Activated CD8-positive, alpha-beta memory T cell treated with anti-CD3 and anti-CD28 coated beads, Interleukin-2, amount 50 U/mL, for 4 hours (primary cell): Measurements from ENCODE around the gene PALD1.

Experiments
- DNase-seq: peaks from one replicate; pipeline ENCODE4 v3.0.0-alpha.2; 2020

PALD1 gene

GRCh38 chr10:70538195-70538520 lies 59.6 kb downstream of the PALD1 start:
- DNase-seq: no peak

GRCh38 chr10:70538731-70539338 lies 60.3 kb downstream of the PALD1 start:
- no peak for DNase-seq

- no peak for DNase-seq
Measured at GRCh38 chr10:70539471-70539870, 60.9 kb downstream of the PALD1 start.

GRCh38 chr10:70540089-70540788 lies 61.7 kb downstream of the PALD1 start:
- peak; percentile 32 for DNase-seq

- no peak for DNase-seq
Measured at GRCh38 chr10:70540789-70541360, 62.3 kb downstream of the PALD1 start.

GRCh38 chr10:70541736-70542564 lies 63.4 kb downstream of the PALD1 start:
- DNase-seq: no peak

- DNase-seq: no peak
Measured at GRCh38 chr10:70542565-70542938, 64.0 kb downstream of the PALD1 start.

- DNase-seq: no peak
Measured at GRCh38 chr10:70543911-70544310, 65.3 kb downstream of the PALD1 start.

- no peak for DNase-seq
Measured at GRCh38 chr10:70544431-70545340, 66.1 kb downstream of the PALD1 start.

- no peak for DNase-seq
Measured at GRCh38 chr10:70546584-70546983, 68.0 kb downstream of the PALD1 start.

GRCh38 chr10:70549351-70549961 lies 70.9 kb downstream of the PALD1 start:
- no peak for DNase-seq

GRCh38 chr10:70549962-70550458 lies 71.4 kb downstream of the PALD1 start:
- DNase-seq: peak; percentile 80

GRCh38 chr10:70550459-70550858 lies 71.9 kb downstream of the PALD1 start:
- no peak for DNase-seq

- no peak for DNase-seq
Measured at GRCh38 chr10:70551466-70551865, 72.9 kb downstream of the PALD1 start.

GRCh38 chr10:70551971-70552422 lies 73.4 kb downstream of the PALD1 start:
- DNase-seq: no peak

- DNase-seq: no peak
Measured at GRCh38 chr10:70552586-70552985, 74.0 kb downstream of the PALD1 start.

- no peak for DNase-seq
Measured at GRCh38 chr10:70555371-70555770, 76.8 kb downstream of the PALD1 start.

GRCh38 chr10:70557086-70557845 lies 78.7 kb downstream of the PALD1 start:
- DNase-seq: no peak

GRCh38 chr10:70557876-70558275 lies 79.3 kb downstream of the PALD1 start:
- no peak for DNase-seq

GRCh38 chr10:70558295-70558694 lies 79.7 kb downstream of the PALD1 start:
- DNase-seq: no peak
